ENCODE data around the gene TJAP1.
"Not testable (repeated sequence)": the region's sequence is repeated elsewhere in the genome, so short reads cannot be mapped to it uniquely, and the experiment has no call there.

TJAP1 gene

DNA sequence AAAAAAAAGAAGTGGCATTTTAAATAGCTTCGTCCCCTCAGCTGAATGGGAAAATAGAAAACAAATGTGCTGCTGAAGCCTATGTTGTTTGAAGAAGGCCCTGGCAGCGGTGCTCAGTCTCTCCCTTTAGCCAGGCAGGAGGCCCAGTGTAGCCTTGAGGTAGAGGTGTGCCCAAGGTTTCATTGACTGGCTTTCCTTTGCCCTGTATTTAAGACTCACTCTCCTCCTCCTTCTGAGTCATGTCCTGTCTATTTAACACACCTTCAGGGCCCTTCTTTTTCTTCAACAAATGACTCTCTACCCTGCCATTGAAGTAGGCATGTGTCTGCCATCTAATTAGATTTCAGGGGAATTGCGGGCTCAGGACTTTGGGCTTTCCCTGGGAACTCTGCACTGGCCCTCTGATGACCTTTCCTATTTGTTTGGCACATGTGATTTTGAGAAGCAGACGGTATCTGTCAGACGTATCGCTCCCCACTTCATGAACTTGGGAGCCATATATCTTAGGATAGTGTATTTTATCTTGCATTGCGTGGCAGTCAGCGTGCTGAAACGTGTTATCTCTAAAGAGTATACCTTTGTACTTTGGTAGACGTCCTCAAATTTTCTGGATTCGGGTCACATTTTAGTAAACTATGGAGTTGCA is 4.3 kb downstream of the TJAP1 start:
- peak; percentile 75 for DNase-seq (ENCODE audit: low spot score)

DNA sequence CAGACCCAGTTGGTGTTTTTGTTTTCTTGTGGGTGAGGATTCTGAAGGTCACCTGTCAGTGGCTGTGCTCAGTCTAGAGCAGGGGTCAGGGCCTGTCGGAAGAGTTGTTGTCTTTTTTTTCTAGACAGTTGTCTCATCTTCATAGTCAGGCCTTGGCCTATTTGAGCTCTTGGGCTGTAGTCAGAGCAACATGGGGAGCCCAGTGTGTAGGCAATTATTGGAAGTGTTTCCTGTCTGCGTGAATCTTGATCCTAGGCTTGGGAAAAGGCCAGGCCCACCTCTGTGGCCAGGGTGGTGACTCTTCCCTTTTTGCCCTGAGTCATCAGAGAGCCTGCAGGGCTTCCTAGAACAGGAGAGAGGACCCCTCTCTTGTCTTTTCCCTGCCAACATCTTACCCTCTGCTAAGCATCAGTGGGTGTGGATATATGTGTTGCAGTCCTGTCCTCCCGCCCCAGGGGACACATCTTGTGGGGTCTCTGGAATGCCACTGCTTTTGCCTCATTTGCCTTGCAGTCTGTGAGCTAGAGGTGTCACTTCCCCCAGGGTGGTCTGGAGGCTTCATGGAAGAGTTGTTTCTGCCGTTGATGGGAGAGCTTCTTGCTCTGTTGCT is 11.4 kb downstream of the TJAP1 start:
- peak; percentile 39 for DNase-seq (ENCODE audit: low spot score)

DNA sequence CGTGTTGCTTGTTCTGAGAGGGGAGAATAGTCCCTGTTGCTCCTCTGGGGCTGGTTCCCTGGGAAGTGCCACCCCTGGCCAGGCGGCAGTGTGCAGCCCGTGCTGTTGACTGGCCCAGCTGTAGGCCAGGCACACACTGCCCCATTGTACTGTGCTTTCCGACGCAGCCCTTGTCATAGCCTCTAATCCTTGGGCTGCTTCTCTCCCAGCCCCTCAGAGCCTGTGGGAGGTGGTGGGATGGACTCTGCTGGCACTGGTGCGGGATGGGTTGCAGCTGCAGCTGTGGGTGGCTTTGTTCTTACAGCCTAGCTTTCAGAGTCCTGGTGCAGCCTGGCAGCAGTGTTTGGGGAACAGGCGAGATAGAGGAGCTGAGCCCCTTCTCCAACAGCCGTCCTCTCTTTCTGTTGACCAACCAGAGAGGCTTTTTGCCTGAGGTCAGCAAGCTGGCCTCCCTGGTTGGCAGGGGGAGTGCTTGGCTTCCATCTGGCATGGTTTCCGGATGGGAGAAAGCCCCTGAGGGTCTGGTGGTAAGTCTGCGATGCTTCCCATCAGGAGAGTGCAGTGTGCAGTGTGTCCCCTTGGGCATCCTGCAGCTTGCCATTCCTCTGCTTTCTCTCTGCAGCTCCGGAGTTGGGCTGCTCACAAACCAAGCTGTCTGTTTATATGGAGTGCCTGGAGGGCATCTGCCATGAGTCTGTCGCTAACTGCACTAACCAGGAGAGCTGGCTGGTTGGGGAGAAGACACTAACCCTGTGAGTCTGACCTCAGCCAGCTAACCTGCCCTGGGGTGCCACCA is 12.1 kb downstream of the TJAP1 start:
- DNase-seq (ENCODE audit: low spot score) = no peak

DNA sequence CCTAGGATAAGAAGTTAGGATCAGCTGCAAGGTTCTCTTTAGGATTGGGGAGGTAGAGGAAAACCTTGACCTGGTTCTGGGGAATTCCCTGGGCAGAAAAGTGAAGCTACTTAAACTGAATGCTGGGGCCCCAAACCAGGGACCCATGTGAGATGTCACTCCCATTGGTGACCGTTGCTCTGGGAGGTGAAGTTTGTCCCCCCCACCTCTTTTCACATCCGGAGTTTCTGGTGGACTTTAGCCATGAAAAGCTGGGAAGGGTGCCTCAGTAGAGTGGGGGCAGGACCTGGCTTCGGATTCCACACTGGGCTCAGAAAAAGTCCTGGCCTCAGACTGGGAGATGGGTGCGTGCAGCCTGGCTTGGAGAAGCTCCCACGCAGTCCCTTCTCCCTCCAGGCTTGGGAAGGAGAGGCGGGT is 13.2 kb downstream of the TJAP1 start:
- DNase-seq (ENCODE audit: low spot score) = no peak

GRCh38 chr6:43491750-43492661 is 14.6 kb downstream of the TJAP1 start:
- peak; percentile 56 for DNase-seq (ENCODE audit: low spot score)

DNA sequence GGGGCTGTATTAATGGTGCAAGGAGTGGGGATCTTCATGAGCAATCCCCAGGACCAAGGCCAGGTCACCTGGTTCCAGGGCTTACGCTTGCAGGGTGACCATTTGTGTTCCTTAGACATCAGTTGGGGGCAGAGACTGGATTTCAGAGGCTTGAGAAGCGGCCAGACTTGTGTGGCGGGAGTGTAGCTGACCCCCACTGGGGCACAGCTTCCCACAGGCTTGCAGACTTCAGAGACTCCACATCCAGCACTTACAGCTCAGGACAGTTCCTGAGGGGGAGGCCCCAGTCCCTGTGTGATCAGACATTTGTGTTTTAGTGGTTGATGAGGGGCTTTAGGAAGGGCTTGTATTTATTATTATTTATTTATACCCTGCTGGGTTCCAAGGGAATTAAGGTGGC is 15.3 kb downstream of the TJAP1 start:
- DNase-seq (ENCODE audit: low spot score) = no peak

DNA sequence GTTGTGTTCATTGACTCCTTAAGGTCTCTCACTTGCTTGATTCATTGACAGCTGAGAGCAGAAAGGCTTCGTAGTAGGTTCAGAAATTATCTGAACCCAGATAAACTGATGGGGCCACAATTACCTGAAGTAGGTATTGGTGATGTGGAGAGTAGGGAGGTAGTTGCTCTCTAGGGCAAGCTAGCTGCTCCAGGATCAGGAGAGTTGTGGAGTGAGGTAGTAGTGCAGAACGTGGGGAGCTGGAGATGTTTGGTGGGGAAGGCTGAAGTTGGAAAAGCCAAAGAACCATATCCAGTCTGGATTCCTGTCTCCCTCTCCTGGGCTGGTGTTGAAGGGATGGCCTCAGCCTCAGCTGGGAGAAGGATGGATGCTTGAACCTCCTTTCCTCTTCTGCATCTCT is 15.9 kb downstream of the TJAP1 start:
- no peak for DNase-seq (ENCODE audit: low spot score)

DNA sequence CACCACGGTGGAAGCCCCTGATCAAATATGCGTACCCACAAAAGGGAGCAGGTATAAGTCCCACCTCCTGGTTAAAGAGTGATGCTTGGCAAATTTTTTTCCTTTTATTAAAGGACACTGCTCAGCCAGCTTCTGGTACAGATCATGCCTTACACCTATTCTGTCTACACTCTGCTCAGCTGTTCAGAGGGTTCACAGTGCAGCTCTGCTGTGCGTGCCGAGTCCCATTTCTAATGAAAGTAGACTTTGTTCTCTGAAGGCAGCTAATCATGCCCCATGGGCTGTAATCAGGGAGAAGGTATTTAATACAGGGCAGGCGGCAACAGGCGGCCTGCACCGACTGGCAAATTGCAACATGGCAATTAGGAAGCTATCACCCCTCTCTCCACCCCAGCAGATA is 16.5 kb downstream of the TJAP1 start:
- no peak for DNase-seq (ENCODE audit: low spot score)

GRCh38 chr6:43494321-43494720 is 17.0 kb downstream of the TJAP1 start:
- DNase-seq (ENCODE audit: low spot score) = no peak

GRCh38 chr6:43494766-43495165 is 17.4 kb downstream of the TJAP1 start:
- DNase-seq (ENCODE audit: low spot score) = no peak

DNA sequence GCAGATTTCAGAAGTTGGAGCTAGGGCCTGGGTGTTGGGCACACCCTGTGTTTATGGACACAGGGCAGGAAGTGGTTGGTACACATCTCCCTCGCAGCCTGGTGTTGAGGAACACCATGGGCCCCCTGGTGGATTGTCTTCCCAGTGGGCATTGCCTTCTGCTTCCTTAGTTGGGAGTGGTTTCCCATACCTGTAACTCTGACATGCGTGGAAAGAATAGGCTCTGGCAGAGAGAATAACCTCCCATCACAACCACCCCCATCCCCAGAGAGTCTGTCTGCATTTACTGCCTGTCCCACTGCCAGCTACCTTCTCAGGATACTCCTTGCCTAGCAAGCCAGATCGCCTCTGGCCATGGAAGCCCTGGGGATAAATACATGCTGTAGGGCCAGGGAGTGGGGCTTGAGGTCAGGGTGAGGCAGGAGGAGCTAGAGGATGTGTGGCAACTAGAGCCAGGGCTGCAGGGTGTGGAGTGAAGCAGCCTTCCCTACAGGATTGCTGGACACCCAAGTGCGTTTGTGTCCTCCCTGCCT is 18.1 kb downstream of the TJAP1 start:
- DNase-seq (ENCODE audit: low spot score) = no peak

GRCh38 chr6:43496370-43497128 is 19.2 kb downstream of the TJAP1 start:
- DNase-seq (ENCODE audit: low spot score) = peak; percentile 56

DNA sequence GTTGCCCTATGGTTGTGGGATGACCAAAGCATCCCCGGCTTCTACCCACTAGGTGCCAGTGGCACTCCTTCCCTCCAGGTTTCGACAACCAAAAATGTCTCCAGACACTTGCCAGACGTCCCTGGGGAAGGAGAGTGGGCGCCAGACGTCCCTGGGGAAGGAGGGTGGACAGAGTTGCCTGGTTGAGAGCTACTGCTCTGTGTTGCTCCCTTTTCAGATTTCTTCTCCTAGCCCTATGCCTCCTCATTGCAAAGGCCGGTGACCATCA is 19.7 kb downstream of the TJAP1 start:
- DNase-seq (ENCODE audit: low spot score) = no peak

- no peak for DNase-seq (ENCODE audit: low spot score)
These were observed 20.3 kb downstream of the TJAP1 start for GRCh38 chr6:43497689-43498088.

GRCh38 chr6:43498291-43498690 is 20.9 kb downstream of the TJAP1 start:
- DNase-seq (ENCODE audit: low spot score) = not testable (repeated sequence)

GRCh38 chr6:43499028-43499815 is 21.9 kb downstream of the TJAP1 start:
- DNase-seq (ENCODE audit: low spot score) = no peak

GRCh38 chr6:43500921-43501320 is 23.6 kb downstream of the TJAP1 start:
- DNase-seq (ENCODE audit: low spot score) = no peak

DNA sequence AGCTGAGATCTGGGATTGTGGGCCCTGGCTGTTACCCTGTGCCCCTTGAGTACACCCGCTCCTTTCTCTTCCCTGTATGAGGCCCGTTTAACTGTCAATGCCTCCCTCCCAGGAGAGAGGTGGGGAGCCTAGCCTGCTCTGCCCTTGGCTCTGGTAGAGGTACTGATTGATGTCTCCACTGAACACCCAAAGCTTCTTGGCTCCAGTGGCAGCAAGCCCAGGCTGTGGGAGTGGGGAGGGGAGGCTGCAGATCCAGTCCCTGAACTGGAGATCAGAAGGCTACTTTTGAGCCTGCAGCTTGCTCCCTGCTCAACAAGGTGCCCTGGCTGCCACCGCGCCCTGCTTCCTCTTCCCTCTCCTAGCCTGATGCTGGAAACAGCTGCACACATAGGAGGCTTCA is 25.3 kb downstream of the TJAP1 start:
- no peak for DNase-seq (ENCODE audit: low spot score)

GRCh38 chr6:43503443-43503842 is 26.1 kb downstream of the TJAP1 start:
- DNase-seq (ENCODE audit: low spot score) = no peak

DNA sequence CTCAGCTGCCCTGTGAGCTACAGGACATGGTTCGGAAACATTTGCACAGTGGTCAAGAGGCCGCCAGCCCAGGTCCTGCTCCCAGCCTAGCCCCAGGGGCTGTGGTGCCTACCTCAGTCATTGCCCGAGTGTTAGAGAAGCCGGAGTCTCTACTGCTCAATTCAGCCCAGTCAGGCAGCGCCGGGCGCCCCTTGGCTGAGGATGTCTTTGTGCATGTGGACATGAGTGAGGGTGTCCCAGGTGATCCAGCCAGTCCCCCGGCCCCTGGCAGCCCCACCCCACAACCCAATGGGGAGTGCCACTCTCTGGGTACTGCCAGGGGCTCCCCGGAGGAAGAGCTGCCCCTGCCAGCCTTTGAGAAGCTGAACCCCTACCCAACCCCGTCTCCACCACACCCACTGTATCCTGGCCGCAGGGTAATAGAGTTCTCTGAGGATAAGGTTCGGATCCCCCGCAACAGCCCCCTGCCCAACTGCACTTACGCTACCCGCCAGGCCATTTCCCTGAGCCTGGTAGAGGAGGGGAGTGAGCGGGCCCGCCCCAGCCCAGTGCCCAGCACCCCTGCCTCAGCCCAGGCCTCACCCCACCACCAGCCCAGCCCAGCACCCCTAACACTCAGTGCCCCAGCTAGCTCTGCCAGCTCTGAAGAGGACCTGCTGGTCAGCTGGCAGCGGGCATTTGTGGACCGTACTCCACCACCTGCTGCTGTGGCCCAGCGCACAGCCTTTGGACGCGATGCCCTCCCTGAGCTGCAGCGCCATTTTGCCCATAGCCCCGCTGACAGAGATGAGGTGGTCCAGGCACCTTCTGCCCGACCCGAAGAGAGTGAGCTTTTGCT is 27.6 kb downstream of the TJAP1 start:
- DNase-seq (ENCODE audit: low spot score) = no peak

Data from kidney tubule cell (primary cell).